ENCODE measurements around the gene CATSPERB. TPM values are rescaled to one million over a fixed set of nuclear protein-coding genes. Genes with fewer than 3 reads are reported as not detected.

CATSPERB gene
- polyA plus RNA-seq (2011; rRNA removed), result not detected in 2 replicates
- polyA minus RNA-seq (2011; rRNA and poly(A)+ RNA removed), result not detected in 2 replicates

GRCh38 chr14:91731986-91732385 is at the start of gene CATSPERB:
Gene CATSPERB, minus strand, starts transcription at chr14:91732086. Its CDS starts 2,607 bp downstream, at chr14:91729479.
- no peak within 1 kb of the TSS for H3K4me3 ChIP-seq (ENCODE audit: low read depth, low read length)
- ChIA-PET CTCF (no interaction called here), POLR2A (no interaction called here)
- no peak for DNase-seq (ENCODE audit: low read depth)
- no peaks in the 10 kb centered on the region for H3K36me3 ChIP-seq (ENCODE audit: control insufficient read depth, insufficient read depth, low read length)
- no peak for TF ChIP-seq CTCF (IDR thresholded peaks at IDR 0.05; ENCODE audit: insufficient read depth, low read depth, low read length)
- H3K27me3 ChIP-seq (ENCODE audit: control insufficient read depth, insufficient read depth, low read length), result no peaks in the 10 kb centered on the region

- no peak for DNase-seq (ENCODE audit: low read depth)
- ChIA-PET CTCF (no interaction called here), POLR2A (no interaction called here)
- TF ChIP-seq CTCF (IDR thresholded peaks at IDR 0.05; ENCODE audit: insufficient read depth, low read depth, low read length), result no peak
- Histone ChIP-seq H3K36me3 (ENCODE audit: control insufficient read depth, insufficient read depth, low read length) (no peaks in the 10 kb centered on the region), H3K27me3 (ENCODE audit: control insufficient read depth, insufficient read depth, low read length) (no peaks in the 10 kb centered on the region), H3K4me3 (ENCODE audit: low read depth, low read length) (no peak overlapping the region)
These were observed 48.6 kb upstream of the CATSPERB start for GRCh38 chr14:91780452-91780851.

GRCh38 chr14:91778217-91778616 is 46.3 kb upstream of the CATSPERB start:
- no peaks in the 10 kb centered on the region for H3K36me3 ChIP-seq (ENCODE audit: control insufficient read depth, insufficient read depth, low read length)
- ChIA-PET POLR2A (no interaction called here), CTCF (no interaction called here)
- no peaks in the 10 kb centered on the region for H3K27me3 ChIP-seq (ENCODE audit: control insufficient read depth, insufficient read depth, low read length)
- H3K4me3 ChIP-seq (ENCODE audit: low read depth, low read length), result no peak overlapping the region
- no peak for TF ChIP-seq CTCF (IDR thresholded peaks at IDR 0.05; ENCODE audit: insufficient read depth, low read depth, low read length)
- DNase-seq (ENCODE audit: low read depth), result no peak

- no peak overlapping the region for H3K4me3 ChIP-seq (ENCODE audit: low read depth, low read length)
- POLR2A ChIA-PET, result no interaction called here
- DNase-seq (ENCODE audit: low read depth), result no peak
- TF ChIP-seq CTCF (IDR thresholded peaks at IDR 0.05; ENCODE audit: insufficient read depth, low read depth, low read length), result no peak
- CTCF ChIA-PET, result no interaction called here
- no peaks in the 10 kb centered on the region for H3K36me3 ChIP-seq (ENCODE audit: control insufficient read depth, insufficient read depth, low read length)
- no peaks in the 10 kb centered on the region for H3K27me3 ChIP-seq (ENCODE audit: control insufficient read depth, insufficient read depth, low read length)
These were observed 42.5 kb upstream of the CATSPERB start for GRCh38 chr14:91774140-91775096.

- no peak overlapping the region for H3K4me3 ChIP-seq (ENCODE audit: low read depth, low read length)
- no peak for TF ChIP-seq CTCF (IDR thresholded peaks at IDR 0.05; ENCODE audit: insufficient read depth, low read depth, low read length)
- ChIA-PET POLR2A (no interaction called here), CTCF (no interaction called here)
- no peak for DNase-seq (ENCODE audit: low read depth)
- no peaks in the 10 kb centered on the region for H3K27me3 ChIP-seq (ENCODE audit: control insufficient read depth, insufficient read depth, low read length)
- H3K36me3 ChIP-seq (ENCODE audit: control insufficient read depth, insufficient read depth, low read length), result no peaks in the 10 kb centered on the region
These were observed 38.3 kb upstream of the CATSPERB start for GRCh38 chr14:91770185-91770584.

Measured in BJ (cell line).